NK-92 (cell line): ENCODE data around the gene SALL1.

ENCODE experiments used
- DNase-seq: peaks from one replicate; lab custom pipeline; 2025; ENCODE audit not compliant: unreplicated experiment; lab: John Stamatoyannopoulos, UW

Gene SALL1

GRCh38 chr16:51157698-51158097, 6.6 kb upstream of the SALL1 start:
- no peak for DNase-seq

- no peak for DNase-seq
Observed at GRCh38 chr16:51156807-51157200, 5.7 kb upstream of the SALL1 start.

GRCh38 chr16:51155820-51156806, 5.0 kb upstream of the SALL1 start:
- no peak for DNase-seq

- no peak for DNase-seq
Observed at GRCh38 chr16:51155199-51155607, 4.1 kb upstream of the SALL1 start.

- DNase-seq: no peak
Observed at GRCh38 chr16:51154271-51155171, 3.5 kb upstream of the SALL1 start.

GRCh38 chr16:51153577-51154031, 2.5 kb upstream of the SALL1 start:
- DNase-seq: no peak

GRCh38 chr16:51152691-51153576, 1.9 kb upstream of the SALL1 start:
- no peak for DNase-seq

GRCh38 chr16:51151961-51152663, 1.0 kb upstream of the SALL1 start:
- DNase-seq: no peak

GRCh38 chr16:51151435-51151960, 428 bp upstream of the SALL1 start:
- no peak for DNase-seq

- no peak for DNase-seq
Observed at GRCh38 chr16:51150165-51150887, 744 bp downstream of the SALL1 start.

- no peak for DNase-seq
Observed at GRCh38 chr16:51149721-51150164, 1.3 kb downstream of the SALL1 start.

GRCh38 chr16:51149251-51149661, 1.8 kb downstream of the SALL1 start:
- no peak for DNase-seq

- DNase-seq: no peak
Observed at GRCh38 chr16:51148678-51149228, 2.3 kb downstream of the SALL1 start.

GRCh38 chr16:51147776-51148677, 3.0 kb downstream of the SALL1 start:
- DNase-seq: no peak

GRCh38 chr16:51146256-51146924, 4.7 kb downstream of the SALL1 start:
- DNase-seq: no peak

GRCh38 chr16:51144203-51144602, 6.9 kb downstream of the SALL1 start:
- DNase-seq: no peak
